Suprapubic skin (tissue), 4 donors: Measurements from ENCODE around the gene CDH4.

Experiments
- CTCF ChIP-seq, 2 donors: fragments of 200-600 bp in 1 of 2; fragments of 450-650 bp in 1 of 2; sonication (generic) in 1 of 2; IDR thresholded peaks; one replicate each; pipeline ENCODE4 v1.5.1; 2016 to 2019; ENCODE audit warnings: antibody characterized with exemption in 2 of 2, mild to moderate bottlenecking in 1 of 2, moderate library complexity in 1 of 2
- POLR2A ChIP-seq, 2 donors: fragments of 450-650 bp; IDR thresholded peaks; one replicate each; pipeline ENCODE4 v1.6.1; 2017; ENCODE audit warnings: antibody characterized with exemption in 2 of 2, mild to moderate bottlenecking in 2 of 2, moderate library complexity in 2 of 2
- POLR2AphosphoS5 ChIP-seq, 3 donors: sonication (generic); formaldehyde crosslinking; IDR thresholded peaks; one replicate each; pipeline ENCODE4 v1.6.1; 2017; ENCODE audit warnings: antibody characterized with exemption in 3 of 3

GRCh38 chr20:61230166-61230565, 21.9 kb upstream of the CDH4 start:
- TF ChIP-seq CTCF (IDR thresholded peaks at IDR 0.05) (no peak), POLR2AphosphoS5 (IDR thresholded peaks at IDR 0.05) (no peak), POLR2A (IDR thresholded peaks at IDR 0.05) (no peak)
